ENCODE measurements around the gene LRRC4C. TPM values are rescaled to one million over a fixed set of nuclear protein-coding genes. Genes with fewer than 3 reads are reported as not detected.
A peak's percentile ranks its signal among the peaks of the same experiment; 100 is the strongest.
"Not testable (repeated sequence)": the region's sequence is repeated elsewhere in the genome, so short reads cannot be mapped to it uniquely, and the experiment has no call there.

LRRC4C gene
- polyA plus RNA-seq, 12 donors = 1.9 to 7.3 (median 3.2) TPM; not detected in 1

- DNase-seq = no peak
Measured at GRCh38 chr11:41031551-41032060, 427.8 kb downstream of the LRRC4C start.

GRCh38 chr11:41020259-41020658 lies 439.2 kb downstream of the LRRC4C start:
- no peak for DNase-seq

GRCh38 chr11:41019666-41020065 lies 439.8 kb downstream of the LRRC4C start:
- DNase-seq = not testable (repeated sequence)

- no peak for DNase-seq
Measured at GRCh38 chr11:41018224-41018623, 441.2 kb downstream of the LRRC4C start.

GRCh38 chr11:41010361-41011050 lies 448.9 kb downstream of the LRRC4C start:
- no peak for DNase-seq

- DNase-seq = no peak
Measured at GRCh38 chr11:41005986-41006385, 453.5 kb downstream of the LRRC4C start.

GRCh38 chr11:41003339-41004282 lies 455.8 kb downstream of the LRRC4C start:
- no peak for DNase-seq

GRCh38 chr11:40998920-40999319 lies 460.5 kb downstream of the LRRC4C start:
- no peak for DNase-seq

GRCh38 chr11:40987776-40988435 lies 471.5 kb downstream of the LRRC4C start:
- DNase-seq = no peak

DNA sequence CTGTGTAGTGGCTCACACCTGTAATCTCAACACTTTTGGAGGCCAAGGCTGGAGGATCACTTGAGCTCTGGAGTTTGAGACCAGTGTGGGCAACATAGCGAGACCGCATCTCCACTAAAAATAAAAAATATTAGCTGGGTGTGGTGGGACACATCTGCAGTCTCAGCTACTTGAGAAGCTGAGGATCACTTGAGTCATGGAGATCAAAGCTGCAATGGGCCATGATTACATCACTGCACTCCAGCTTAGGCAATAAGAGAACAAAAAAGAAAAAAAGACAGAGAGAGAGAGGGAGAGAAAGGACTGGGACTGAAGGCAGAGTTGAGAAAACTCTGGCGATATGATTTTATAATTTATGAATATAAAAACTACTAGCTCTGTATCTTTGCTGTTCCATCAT lies 473.1 kb downstream of the LRRC4C start:
- DNase-seq = no peak

DNA sequence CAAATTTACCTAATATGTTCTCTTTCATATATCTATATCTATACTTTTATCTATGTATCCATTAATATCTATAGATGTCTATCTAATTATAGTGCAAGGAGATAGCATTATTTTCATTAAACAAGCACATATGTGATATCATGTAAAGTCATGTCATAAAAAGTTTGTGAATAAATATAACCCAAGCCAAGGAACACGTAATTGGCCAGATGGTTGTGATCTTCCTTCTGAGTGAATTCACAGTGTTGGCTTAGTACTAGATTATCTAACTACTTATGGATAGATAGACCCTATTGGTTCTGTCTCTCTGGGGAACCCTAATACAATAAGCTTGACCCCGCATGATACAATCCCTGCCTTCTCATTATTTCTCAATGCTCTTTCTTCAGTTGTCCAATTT lies 484.4 kb downstream of the LRRC4C start:
- DNase-seq = peak; percentile 13

GRCh38 chr11:40974186-40974795 lies 485.2 kb downstream of the LRRC4C start:
- DNase-seq = peak; percentile 42

- no peak for DNase-seq
Measured at GRCh38 chr11:40958707-40959106, 500.7 kb downstream of the LRRC4C start.

DNA sequence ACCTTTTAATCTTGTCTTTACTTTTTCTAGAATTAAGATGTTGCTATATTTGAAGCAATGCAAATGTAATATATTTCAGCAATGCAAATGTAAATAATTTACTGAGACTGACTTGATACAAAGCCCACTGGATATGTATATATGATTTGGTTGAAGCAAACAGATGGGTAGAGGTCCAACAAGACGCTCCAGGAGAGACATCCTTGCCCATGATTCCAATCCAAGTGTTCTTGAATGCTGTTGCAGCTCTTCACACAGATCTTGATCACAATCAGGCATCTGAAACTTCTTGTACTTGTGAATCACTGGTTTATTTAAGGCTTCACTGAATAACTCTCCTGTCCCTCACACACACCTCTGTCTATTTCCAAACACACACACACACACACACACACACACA lies 507.0 kb downstream of the LRRC4C start:
- no peak for DNase-seq

DNA sequence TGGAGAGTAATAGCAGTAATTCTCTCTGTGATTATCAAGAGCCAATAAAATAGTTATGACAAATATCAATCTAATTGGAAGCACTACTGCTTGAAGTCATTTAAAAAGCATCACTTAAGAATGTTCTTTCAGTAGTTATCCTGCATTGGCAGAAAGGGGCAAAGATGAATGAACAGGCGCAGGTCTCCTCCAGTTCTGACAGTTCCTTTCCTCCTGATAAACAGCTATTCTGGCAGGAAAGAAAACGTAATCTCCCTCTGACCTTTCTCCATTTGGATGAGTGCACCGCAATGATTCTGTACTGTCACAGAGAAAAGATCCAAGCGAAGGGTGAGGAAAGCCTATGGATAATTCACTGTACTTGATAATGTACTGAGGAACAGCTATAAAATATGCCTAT lies 521.5 kb downstream of the LRRC4C start:
- DNase-seq = no peak

DNA sequence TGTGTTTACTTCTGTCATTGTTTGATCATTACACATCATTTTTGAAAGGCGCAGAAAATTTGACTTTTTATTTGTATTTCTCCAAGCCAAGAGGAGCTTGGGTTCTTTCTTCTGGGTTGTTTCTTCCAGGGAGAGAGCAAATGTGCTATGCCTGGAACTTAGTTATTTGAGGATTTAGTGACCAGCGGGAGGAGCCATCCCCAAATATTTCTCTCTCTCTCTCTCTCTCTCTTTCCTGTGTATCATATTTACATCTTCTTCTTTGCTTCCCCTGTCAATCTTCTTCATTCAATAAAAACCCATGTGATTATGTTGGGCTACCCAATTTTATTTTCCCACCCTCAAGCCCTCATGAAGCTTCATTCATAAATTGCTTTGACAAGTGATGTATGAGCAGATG lies 534.5 kb downstream of the LRRC4C start:
- DNase-seq = no peak

GRCh38 chr11:40921246-40921645 lies 538.2 kb downstream of the LRRC4C start:
- no peak for DNase-seq

DNA sequence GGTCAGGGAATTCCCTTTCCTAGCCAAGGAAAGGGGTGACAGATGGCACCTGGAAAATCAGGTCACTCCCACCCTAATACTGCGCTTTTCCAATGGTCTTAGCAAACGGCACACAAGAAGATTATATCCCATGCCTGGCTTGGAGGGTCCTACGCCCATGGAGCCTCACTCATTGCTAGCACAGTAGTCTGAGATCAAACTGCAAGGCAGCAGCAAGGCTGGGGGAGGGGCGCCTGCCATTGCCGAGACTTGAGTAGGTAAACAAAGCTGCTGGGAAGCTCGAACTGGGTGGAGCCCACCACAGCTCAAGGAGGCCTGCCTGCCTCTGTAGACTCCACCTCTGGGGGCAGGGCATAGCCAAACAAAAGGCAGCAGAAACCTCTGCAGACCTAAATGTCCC lies 548.7 kb downstream of the LRRC4C start:
- not testable (repeated sequence) for DNase-seq

DNA sequence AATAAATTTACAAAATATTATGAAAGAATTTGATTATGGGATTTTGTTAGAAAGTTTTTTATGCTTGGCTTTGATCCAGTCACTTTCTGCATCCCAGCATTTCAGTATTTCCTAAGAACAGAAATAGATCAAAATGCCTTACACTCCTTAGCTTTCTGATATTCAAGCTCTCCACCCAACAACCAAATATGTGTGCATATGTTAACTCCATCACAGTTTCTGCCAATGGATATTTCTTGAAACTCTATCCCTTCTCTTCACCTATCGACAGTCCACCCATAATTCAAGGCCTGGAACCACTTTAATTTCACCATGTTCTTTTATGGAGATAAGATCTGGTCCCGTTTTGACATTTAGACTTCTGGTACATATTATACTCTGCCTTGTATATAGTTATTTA lies 565.0 kb downstream of the LRRC4C start:
- DNase-seq = no peak

DNA sequence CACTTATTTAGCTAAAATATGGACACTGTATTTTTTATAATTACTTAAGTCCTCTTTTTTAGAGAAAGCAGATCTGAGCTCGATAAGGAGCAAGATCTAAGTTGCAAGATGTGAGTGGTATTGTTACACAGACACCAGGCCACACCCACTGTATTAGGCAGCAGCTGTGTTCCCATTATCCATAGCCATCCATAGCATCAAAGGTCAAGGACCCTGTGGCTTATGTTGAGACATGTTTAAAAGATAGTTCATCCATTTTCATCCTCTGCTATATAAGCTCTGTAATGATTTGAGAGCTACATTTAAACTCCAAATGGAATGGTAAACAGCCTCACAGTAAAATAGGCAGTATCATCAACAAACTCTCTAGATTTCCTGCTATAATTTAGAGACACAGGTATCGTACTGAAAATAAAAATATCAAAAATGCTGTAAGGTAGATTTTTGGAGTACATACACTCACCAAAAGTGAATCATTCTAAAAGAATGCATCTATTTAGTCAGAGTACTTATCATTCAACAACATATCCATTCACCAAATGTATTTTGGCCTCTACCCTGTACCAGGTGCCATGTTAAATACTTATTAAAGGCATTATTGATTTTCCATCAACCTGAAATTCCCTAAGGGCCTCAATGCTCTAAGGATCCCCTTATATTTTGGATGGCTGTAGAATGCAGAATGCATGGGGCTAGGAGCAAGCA lies 574.0 kb downstream of the LRRC4C start:
- no peak for DNase-seq

- DNase-seq = no peak
Measured at GRCh38 chr11:40882301-40882700, 577.2 kb downstream of the LRRC4C start.
